ENCODE results near the gene ABHD13.

ABHD13 gene

GRCh38 chr13:108218044-108218974, at the start of gene ABHD13:
ABHD13 (plus strand) TSS chr13:108218392; CDS start chr13:108229219, 10,827 bp downstream.
- ATAC-seq (ENCODE audit: insufficient read depth, low read depth) = peak; percentile 82
- Histone ChIP-seq H3K27ac (ENCODE audit: low read length) (peak within 1 kb of the TSS; percentile 99), H3K9me3 (ENCODE audit: insufficient read depth, low read length, severe bottlenecking) (no peaks in the 10 kb centered on the region), H3K4me2 (ENCODE audit: insufficient read depth, low read length) (peak within 1 kb of the TSS; percentile 78), H3K4me3 (ENCODE audit: low read depth in 1 of 2, low read length in 2 of 2) (peak within 1 kb of the TSS; percentile 67 to 78), H3K36me3 (ENCODE audit: insufficient read depth, low read length) (no peaks in the 10 kb centered on the region), H3K27me3 (ENCODE audit: insufficient read depth, low read length, poor library complexity) (no peaks in the 10 kb centered on the region), H2AFZ (ENCODE audit: low read depth, low read length) (peak within 1 kb of the TSS; percentile 98), H3K9ac (ENCODE audit: low read depth, low read length) (peak within 1 kb of the TSS; percentile 88), H3K79me2 (ENCODE audit: insufficient read depth, low read length) (peaks cover 80% of the 10 kb centered on the region), H3K4me1 (ENCODE audit: insufficient read depth, low read length) (peaks cover 62% of the 10 kb centered on the region), H4K20me1 (ENCODE audit: insufficient read depth, low read length) (peaks cover 24% of the 10 kb centered on the region; the same call in 1 of the 2 replicates)
- peak; percentile 92 for DNase-seq
- TF ChIP-seq EZH2 (IDR thresholded peaks at IDR 0.05; ENCODE audit: borderline replicate concordance, low read depth, low read length, severe bottlenecking) = no peak
- TF ChIP-seq, protein P1, sequence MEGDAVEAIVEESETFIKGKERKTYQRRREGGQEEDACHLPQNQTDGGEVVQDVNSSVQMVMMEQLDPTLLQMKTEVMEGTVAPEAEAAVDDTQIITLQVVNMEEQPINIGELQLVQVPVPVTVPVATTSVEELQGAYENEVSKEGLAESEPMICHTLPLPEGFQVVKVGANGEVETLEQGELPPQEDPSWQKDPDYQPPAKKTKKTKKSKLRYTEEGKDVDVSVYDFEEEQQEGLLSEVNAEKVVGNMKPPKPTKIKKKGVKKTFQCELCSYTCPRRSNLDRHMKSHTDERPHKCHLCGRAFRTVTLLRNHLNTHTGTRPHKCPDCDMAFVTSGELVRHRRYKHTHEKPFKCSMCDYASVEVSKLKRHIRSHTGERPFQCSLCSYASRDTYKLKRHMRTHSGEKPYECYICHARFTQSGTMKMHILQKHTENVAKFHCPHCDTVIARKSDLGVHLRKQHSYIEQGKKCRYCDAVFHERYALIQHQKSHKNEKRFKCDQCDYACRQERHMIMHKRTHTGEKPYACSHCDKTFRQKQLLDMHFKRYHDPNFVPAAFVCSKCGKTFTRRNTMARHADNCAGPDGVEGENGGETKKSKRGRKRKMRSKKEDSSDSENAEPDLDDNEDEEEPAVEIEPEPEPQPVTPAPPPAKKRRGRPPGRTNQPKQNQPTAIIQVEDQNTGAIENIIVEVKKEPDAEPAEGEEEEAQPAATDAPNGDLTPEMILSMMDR (IDR thresholded peaks at IDR 0.05; ENCODE audit: borderline replicate concordance, extremely low read depth, low read length, poor library complexity, severe bottlenecking) = peak; percentile 11

DNA sequence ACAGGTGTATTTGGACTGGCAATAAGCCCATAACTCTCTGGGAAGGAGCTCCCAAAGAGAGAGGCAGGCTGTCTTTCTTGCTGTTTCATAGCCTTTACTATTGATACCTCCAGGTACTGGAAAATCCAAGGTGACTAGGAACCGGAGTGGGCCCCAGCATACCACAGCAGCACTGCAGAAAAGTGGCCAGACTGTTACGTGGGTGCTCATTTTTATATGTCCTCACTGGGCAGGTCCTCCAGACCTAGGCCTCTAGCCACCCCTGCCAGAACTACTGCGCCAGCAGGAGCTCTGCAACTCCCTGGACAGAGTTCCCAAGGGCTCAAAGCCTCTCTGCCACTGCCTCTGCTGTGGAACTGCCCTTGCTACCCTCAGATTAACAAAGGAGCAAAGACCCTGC, 49.3 kb upstream of the ABHD13 start:
- Histone ChIP-seq H3K27ac (ENCODE audit: low read length) (no peak overlapping the region), H3K9me3 (ENCODE audit: insufficient read depth, low read length, severe bottlenecking) (no peaks in the 10 kb centered on the region), H3K4me1 (ENCODE audit: insufficient read depth, low read length) (no peaks in the 10 kb centered on the region), H2AFZ (ENCODE audit: low read depth, low read length) (no peak overlapping the region), H4K20me1 (ENCODE audit: insufficient read depth, low read length) (no peaks in the 10 kb centered on the region), H3K4me3 (ENCODE audit: low read depth in 1 of 2, low read length in 2 of 2) (no peak overlapping the region), H3K27me3 (ENCODE audit: insufficient read depth, low read length, poor library complexity) (no peaks in the 10 kb centered on the region), H3K79me2 (ENCODE audit: insufficient read depth, low read length) (no peaks in the 10 kb centered on the region), H3K9ac (ENCODE audit: low read depth, low read length) (no peak overlapping the region), H3K4me2 (ENCODE audit: insufficient read depth, low read length) (no peak overlapping the region), H3K36me3 (ENCODE audit: insufficient read depth, low read length) (no peaks in the 10 kb centered on the region)
- DNase-seq (no peak), ATAC-seq (ENCODE audit: insufficient read depth, low read depth) (no peak)
- no peak for TF ChIP-seq EZH2 (IDR thresholded peaks at IDR 0.05; ENCODE audit: borderline replicate concordance, low read depth, low read length, severe bottlenecking)
- TF ChIP-seq, protein P1 (IDR thresholded peaks at IDR 0.05; ENCODE audit: borderline replicate concordance, extremely low read depth, low read length, poor library complexity, severe bottlenecking) = no peak

DNA sequence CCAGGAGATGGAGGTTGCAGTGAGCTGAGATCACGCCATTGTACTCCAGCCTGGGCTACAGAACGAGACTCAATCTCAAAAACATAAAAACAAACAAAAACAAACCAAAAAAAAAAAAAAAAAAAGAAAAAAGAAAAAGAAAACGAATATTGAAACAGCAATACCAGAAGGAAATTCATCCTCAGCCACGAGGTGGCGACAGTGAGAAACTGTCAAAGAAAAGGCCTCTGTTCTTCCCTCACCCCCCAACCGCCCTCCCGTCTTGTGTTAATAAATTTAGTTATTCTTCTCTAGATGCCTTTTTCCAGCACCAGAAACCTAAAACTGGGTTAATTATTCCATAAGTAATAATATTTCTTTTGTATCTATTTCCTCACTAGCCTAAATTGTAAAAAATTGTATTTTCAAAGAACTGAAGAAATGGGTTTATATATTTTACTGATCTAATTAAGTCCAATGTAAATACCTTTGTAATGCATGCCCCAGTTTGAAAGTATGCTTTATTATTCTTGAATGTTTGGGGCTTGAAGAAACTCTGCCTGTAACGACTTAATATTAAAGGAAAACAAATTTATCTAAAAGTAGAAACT, 41.4 kb upstream of the ABHD13 start:
- Histone ChIP-seq H3K27ac (ENCODE audit: low read length) (no peak overlapping the region), H3K4me2 (ENCODE audit: insufficient read depth, low read length) (no peak overlapping the region), H3K4me1 (ENCODE audit: insufficient read depth, low read length) (no peaks in the 10 kb centered on the region), H3K9ac (ENCODE audit: low read depth, low read length) (no peak overlapping the region), H3K79me2 (ENCODE audit: insufficient read depth, low read length) (no peaks in the 10 kb centered on the region), H3K4me3 (ENCODE audit: low read depth in 1 of 2, low read length in 2 of 2) (no peak overlapping the region), H2AFZ (ENCODE audit: low read depth, low read length) (no peak overlapping the region), H3K9me3 (ENCODE audit: insufficient read depth, low read length, severe bottlenecking) (no peaks in the 10 kb centered on the region), H3K36me3 (ENCODE audit: insufficient read depth, low read length) (no peaks in the 10 kb centered on the region), H3K27me3 (ENCODE audit: insufficient read depth, low read length, poor library complexity) (no peaks in the 10 kb centered on the region), H4K20me1 (ENCODE audit: insufficient read depth, low read length) (no peaks in the 10 kb centered on the region)
- ATAC-seq (ENCODE audit: insufficient read depth, low read depth) (no peak), DNase-seq (peak; percentile 42)
- no peak for TF ChIP-seq EZH2 (IDR thresholded peaks at IDR 0.05; ENCODE audit: borderline replicate concordance, low read depth, low read length, severe bottlenecking)
- TF ChIP-seq, protein P1 (IDR thresholded peaks at IDR 0.05; ENCODE audit: borderline replicate concordance, extremely low read depth, low read length, poor library complexity, severe bottlenecking) = peak; percentile 55
